ENCODE measurements around the gene TVP23C. TPM values are rescaled to one million over a fixed set of nuclear protein-coding genes. Genes with fewer than 3 reads are reported as not detected.

TVP23C gene
- total and polyA plus RNA-seq, 2 experiments from 2014 or later, result 10.4 to 31.7 TPM

DNA sequence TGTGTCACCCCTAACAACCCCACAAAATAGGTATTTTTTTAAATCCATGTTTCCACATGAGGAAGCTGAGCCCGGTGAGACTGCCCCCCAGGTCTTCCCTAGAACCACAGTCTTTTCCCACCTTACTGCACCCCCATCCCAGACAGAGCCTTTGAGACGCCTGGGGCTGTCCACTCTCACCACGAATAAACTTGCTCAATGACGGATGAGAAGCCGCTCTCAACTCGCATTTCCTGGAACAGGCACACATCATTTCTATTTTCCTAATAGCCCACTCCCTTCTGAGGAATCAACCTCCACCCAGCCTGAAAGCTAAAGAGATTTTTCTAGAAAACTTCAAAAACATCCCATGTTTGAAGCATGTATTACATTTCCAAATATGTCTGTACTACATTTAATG is 81.8 kb downstream of the TVP23C start:
- Histone ChIP-seq H3K9me2 (ENCODE audit: insufficient read depth) (no peaks in the 10 kb centered on the region), H2AFZ (no peak overlapping the region), H3K79me2 (replicated peaks; ENCODE audit: insufficient read depth) (no peaks in the 10 kb centered on the region; the same call in 1 of the 2 replicates), H3K27me3 (ENCODE audit: insufficient read depth) (no peaks in the 10 kb centered on the region), H3K27ac (ENCODE audit: low read depth) (no peak overlapping the region), H4K20me1 (replicated peaks; ENCODE audit: insufficient read depth) (no peaks in the 10 kb centered on the region), H3K4me2 (no peak overlapping the region), H3F3A (replicated peaks; ENCODE audit: low read depth) (no peaks in the 10 kb centered on the region), H3K4me1 (ENCODE audit: insufficient read depth) (peaks cover 6% of the 10 kb centered on the region; the same call in 1 of the 2 replicates), H3K4me3 (no peak overlapping the region), H3K36me3 (ENCODE audit: insufficient read depth) (no peaks in the 10 kb centered on the region)
- H3K9me3 Mint-ChIP-seq, result no peaks in the 10 kb centered on the region
- DNase-seq (ENCODE audit: low spot score) (no peak), ATAC-seq (no peak)
- H3K27me3 Mint-ChIP-seq (ENCODE audit: insufficient read depth, low read depth, poor library complexity), result peaks cover 4% of the 10 kb centered on the region
- peaks cover 13% of the 10 kb centered on the region; the same call in 2 of the 3 replicates for H3K36me3 Mint-ChIP-seq (ENCODE audit: low read depth)
- no peak for TF ChIP-seq CTCF (conservative IDR thresholded peaks at IDR 0.05; ENCODE audit: low read depth in 2 of 2)
- no peak for TF ChIP-seq EZH2phosphoT487 (IDR thresholded peaks at IDR 0.05; ENCODE audit: unreplicated experiment)
- no peak for TF ChIP-seq ZNF331 (CRISPR knock-in tag; IDR thresholded peaks at IDR 0.05; ENCODE audit: low read depth)
- no peak for TF ChIP-seq NANOG (IDR thresholded peaks at IDR 0.05; ENCODE audit: borderline replicate concordance)
- TF ChIP-seq EZH2 (IDR thresholded peaks at IDR 0.05; ENCODE audit: low read depth, unreplicated experiment), result no peak
- no peak for TF ChIP-seq ETS1 (IDR thresholded peaks at IDR 0.05)
- TF ChIP-seq JUNB (IDR thresholded peaks at IDR 0.05; ENCODE audit: unreplicated experiment), result no peak
- no peak for TF ChIP-seq CREB1 (CRISPR knock-in tag; IDR thresholded peaks at IDR 0.05; ENCODE audit: low read depth)
- TF ChIP-seq STAT1 (IDR thresholded peaks at IDR 0.05; ENCODE audit: unreplicated experiment), result no peak
- TF ChIP-seq ZNF462 (CRISPR knock-in tag; IDR thresholded peaks at IDR 0.05), result no peak
- TF ChIP-seq, protein P1, sequence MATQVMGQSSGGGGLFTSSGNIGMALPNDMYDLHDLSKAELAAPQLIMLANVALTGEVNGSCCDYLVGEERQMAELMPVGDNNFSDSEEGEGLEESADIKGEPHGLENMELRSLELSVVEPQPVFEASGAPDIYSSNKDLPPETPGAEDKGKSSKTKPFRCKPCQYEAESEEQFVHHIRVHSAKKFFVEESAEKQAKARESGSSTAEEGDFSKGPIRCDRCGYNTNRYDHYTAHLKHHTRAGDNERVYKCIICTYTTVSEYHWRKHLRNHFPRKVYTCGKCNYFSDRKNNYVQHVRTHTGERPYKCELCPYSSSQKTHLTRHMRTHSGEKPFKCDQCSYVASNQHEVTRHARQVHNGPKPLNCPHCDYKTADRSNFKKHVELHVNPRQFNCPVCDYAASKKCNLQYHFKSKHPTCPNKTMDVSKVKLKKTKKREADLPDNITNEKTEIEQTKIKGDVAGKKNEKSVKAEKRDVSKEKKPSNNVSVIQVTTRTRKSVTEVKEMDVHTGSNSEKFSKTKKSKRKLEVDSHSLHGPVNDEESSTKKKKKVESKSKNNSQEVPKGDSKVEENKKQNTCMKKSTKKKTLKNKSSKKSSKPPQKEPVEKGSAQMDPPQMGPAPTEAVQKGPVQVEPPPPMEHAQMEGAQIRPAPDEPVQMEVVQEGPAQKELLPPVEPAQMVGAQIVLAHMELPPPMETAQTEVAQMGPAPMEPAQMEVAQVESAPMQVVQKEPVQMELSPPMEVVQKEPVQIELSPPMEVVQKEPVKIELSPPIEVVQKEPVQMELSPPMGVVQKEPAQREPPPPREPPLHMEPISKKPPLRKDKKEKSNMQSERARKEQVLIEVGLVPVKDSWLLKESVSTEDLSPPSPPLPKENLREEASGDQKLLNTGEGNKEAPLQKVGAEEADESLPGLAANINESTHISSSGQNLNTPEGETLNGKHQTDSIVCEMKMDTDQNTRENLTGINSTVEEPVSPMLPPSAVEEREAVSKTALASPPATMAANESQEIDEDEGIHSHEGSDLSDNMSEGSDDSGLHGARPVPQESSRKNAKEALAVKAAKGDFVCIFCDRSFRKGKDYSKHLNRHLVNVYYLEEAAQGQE (IDR thresholded peaks at IDR 0.05; ENCODE audit: unreplicated experiment), result no peak
- TF ChIP-seq ZNF114 (CRISPR knock-in tag; IDR thresholded peaks at IDR 0.05), result no peak
- peak overlapping the region; percentile 80 for H3K27ac Mint-ChIP-seq
- peaks cover 19% of the 10 kb centered on the region for H3K4me1 Mint-ChIP-seq
- H3K4me3 Mint-ChIP-seq, result no peak overlapping the region
